IPS-15b (cell line): ENCODE measurements around the gene RCOR3.

Experiments used
- H3K27me3 ChIP-seq: one replicate; pipeline ENCODE4 v1.6.1; 2013; ENCODE audit warnings: low read length; ENCODE audit not compliant: control insufficient read depth, insufficient read depth
- H3K36me3 ChIP-seq: one replicate; pipeline ENCODE4 v1.6.1; 2013; ENCODE audit warnings: low read length; ENCODE audit not compliant: control insufficient read depth, insufficient read depth
- H3K4me1 ChIP-seq: one replicate; pipeline ENCODE4 v1.6.1; 2013; ENCODE audit warnings: mild to moderate bottlenecking, low read length; ENCODE audit not compliant: control insufficient read depth, insufficient read depth
- H3K4me3 ChIP-seq: one replicate; pipeline ENCODE4 v1.5.1; 2013; ENCODE audit warnings: low read depth, low read length
- H3K9ac ChIP-seq: one replicate; pipeline ENCODE4 v1.6.1; 2013; ENCODE audit warnings: low read depth, mild to moderate bottlenecking, low read length
- H3K9me3 ChIP-seq: one replicate; pipeline ENCODE4 v1.6.1; 2013; ENCODE audit warnings: mild to moderate bottlenecking, low read length; ENCODE audit not compliant: control insufficient read depth, insufficient read depth

The RCOR3 gene

DNA sequence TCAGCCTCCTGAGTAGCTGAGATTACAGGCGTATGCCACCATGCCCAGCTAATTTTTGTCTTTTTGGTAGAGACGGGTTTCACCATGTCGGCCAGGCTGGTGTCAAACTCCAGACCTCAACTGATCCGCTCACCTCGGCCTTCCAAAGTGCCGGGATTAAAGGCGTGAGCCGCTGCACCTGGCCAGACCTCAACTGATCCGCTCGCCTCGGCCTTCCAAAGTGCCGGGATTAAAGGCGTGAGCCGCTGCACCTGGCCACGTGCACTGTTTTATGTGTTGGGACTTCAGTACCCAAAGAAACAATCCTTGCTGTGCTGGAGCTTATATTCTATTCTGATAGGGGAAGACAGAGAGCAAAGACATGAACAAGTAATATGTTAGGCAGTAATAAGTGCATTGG, 77.6 kb downstream of the RCOR3 start:
- H3K27me3 ChIP-seq: no peaks in the 10 kb centered on the region
- H3K36me3 ChIP-seq: no peaks in the 10 kb centered on the region
- no peak overlapping the region for H3K9ac ChIP-seq
- H3K4me3 ChIP-seq: no peak overlapping the region
- no peaks in the 10 kb centered on the region for H3K9me3 ChIP-seq
- H3K4me1 ChIP-seq: peaks cover 3% of the 10 kb centered on the region

DNA sequence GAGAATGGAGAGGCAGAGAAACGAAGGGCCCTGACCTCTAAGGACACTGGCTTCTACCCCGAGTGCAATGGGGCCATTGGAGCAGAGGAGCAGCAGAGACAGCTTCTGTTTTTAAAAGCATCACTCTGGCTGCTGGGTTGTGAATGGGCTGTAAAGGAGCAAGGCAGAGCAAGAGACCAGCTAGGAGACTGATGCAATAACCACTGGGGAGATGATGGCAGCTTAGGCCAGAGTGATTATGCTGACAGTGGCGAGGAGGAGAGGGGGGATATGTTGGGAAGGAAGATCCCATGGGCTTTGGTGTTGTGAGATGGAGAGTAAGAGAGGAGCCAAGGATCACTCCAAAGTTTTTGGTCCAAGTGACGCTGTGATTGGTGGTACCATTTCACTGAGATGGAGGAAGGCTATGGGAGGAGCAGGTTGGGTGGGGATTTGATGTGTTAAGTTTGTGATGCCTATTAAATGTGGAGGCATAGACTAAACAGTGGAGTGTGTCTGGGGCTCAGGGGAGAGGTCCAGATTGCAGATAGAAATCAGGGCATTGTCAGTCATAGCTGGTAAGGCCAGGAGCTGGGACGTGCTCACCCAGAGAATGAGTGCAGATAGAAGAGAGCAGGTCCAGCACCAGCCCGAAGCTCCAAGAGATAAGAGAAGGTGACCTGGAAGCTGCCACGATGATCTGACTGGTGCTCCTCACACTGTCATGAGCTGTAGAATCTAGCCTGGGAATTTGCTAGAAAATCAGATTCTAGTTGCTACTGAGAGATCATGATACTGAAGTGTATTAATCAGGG, 78.5 kb downstream of the RCOR3 start:
- Histone ChIP-seq H3K9ac (no peak overlapping the region), H3K9me3 (no peaks in the 10 kb centered on the region), H3K4me1 (no peaks in the 10 kb centered on the region), H3K36me3 (no peaks in the 10 kb centered on the region), H3K4me3 (no peak overlapping the region), H3K27me3 (no peaks in the 10 kb centered on the region)

DNA sequence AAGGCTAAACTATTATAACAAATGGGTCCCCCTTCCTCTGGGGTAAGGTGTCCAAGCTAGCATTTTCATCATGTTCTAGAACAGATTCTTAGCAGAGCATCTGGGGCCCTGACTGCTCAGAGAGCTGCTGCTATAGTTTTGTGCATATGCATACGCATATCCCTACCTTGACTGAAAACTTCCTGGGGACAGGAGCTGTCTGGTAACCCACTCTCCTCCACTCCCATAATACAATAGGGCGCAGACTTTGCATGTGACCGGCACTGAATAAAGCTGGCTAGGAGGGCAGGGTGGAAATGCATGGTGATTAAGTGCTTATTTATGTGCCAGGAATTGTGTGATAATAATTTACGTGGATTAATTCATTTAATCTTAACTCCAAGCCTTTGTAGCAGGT, 79.1 kb downstream of the RCOR3 start:
- no peaks in the 10 kb centered on the region for H3K4me1 ChIP-seq

GRCh38 chr1:211339631-211340041, 80.5 kb downstream of the RCOR3 start:
- Histone ChIP-seq H3K4me1 (no peaks in the 10 kb centered on the region), H3K9ac (no peak overlapping the region), H3K27me3 (no peaks in the 10 kb centered on the region), H3K4me3 (no peak overlapping the region), H3K9me3 (no peaks in the 10 kb centered on the region), H3K36me3 (no peaks in the 10 kb centered on the region)

More for the DNA sequence above, 79.1 kb downstream of the RCOR3 start:
- Histone ChIP-seq H3K27me3 (no peaks in the 10 kb centered on the region), H3K4me3 (no peak overlapping the region), H3K9ac (no peak overlapping the region), H3K9me3 (no peaks in the 10 kb centered on the region), H3K36me3 (no peaks in the 10 kb centered on the region)

- Histone ChIP-seq H3K27me3 (no peaks in the 10 kb centered on the region), H3K4me3 (no peak overlapping the region), H3K9ac (no peak overlapping the region), H3K4me1 (peaks cover 4% of the 10 kb centered on the region), H3K9me3 (no peaks in the 10 kb centered on the region), H3K36me3 (no peaks in the 10 kb centered on the region)
Observed at GRCh38 chr1:211340622-211341507, 81.7 kb downstream of the RCOR3 start.

GRCh38 chr1:211341999-211342398, 82.8 kb downstream of the RCOR3 start:
- Histone ChIP-seq H3K4me1 (peaks cover 8% of the 10 kb centered on the region), H3K9me3 (no peaks in the 10 kb centered on the region), H3K4me3 (no peak overlapping the region), H3K27me3 (no peaks in the 10 kb centered on the region), H3K9ac (no peak overlapping the region), H3K36me3 (no peaks in the 10 kb centered on the region)

DNA sequence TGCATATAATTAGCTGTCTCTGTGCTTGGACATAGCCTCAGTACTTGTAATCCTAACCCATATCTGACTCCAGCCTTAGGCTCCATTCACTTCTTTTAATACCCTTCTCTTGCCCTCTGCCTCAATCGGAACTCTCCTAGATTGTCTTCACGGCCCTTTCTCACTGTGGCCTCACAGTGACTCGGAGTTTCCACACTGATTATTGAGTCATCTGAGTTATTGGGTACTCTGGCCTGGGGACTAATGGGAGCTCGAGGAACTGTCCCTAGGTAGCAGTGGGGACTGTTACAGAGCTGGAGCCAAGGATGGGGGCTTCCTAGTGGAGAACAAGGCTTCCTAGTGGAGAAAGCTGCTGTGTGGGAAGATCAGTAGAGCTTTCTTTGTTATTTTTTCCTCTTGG, 84.4 kb downstream of the RCOR3 start:
- H3K9me3 ChIP-seq: no peaks in the 10 kb centered on the region
- H3K4me1 ChIP-seq: peaks cover 8% of the 10 kb centered on the region
- no peaks in the 10 kb centered on the region for H3K36me3 ChIP-seq

DNA sequence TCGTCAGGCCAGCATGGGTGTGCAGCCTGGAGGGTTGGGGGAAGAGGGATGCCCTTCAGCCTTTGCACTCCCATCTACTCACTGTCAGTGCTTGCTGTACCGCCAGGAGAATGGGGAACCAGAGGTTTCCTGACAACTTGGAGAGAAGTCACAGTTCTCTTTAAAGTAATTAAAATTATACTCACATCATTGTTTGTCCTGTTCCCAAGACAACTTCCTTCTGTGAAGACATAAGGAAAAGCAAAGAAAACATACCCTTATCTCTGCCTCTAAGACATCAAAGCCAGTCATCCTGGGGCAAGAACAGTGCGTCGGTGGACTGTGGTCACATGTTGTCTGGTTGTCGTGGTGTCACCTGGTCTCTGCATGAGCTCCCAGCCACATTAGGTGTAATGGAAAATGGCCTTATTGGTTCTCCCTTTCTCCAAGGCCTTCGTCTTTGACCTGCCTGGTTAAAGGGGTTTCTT, 85.0 kb downstream of the RCOR3 start:
- peaks cover 8% of the 10 kb centered on the region for H3K4me1 ChIP-seq
- H3K4me3 ChIP-seq: no peak overlapping the region
- H3K9me3 ChIP-seq: no peaks in the 10 kb centered on the region
- H3K36me3 ChIP-seq: no peaks in the 10 kb centered on the region
- no peaks in the 10 kb centered on the region for H3K27me3 ChIP-seq
- no peak overlapping the region for H3K9ac ChIP-seq

More for the DNA sequence above, 84.4 kb downstream of the RCOR3 start:
- Histone ChIP-seq H3K9ac (no peak overlapping the region), H3K27me3 (no peaks in the 10 kb centered on the region), H3K4me3 (no peak overlapping the region)

GRCh38 chr1:211345719-211346118, 86.6 kb downstream of the RCOR3 start:
- H3K4me3 ChIP-seq: peak overlapping the region; percentile 4
- no peak overlapping the region for H3K9ac ChIP-seq
- H3K36me3 ChIP-seq: no peaks in the 10 kb centered on the region
- H3K9me3 ChIP-seq: no peaks in the 10 kb centered on the region
- no peaks in the 10 kb centered on the region for H3K27me3 ChIP-seq
- H3K4me1 ChIP-seq: peaks cover 8% of the 10 kb centered on the region

- H3K9ac ChIP-seq: no peak overlapping the region
Observed at GRCh38 chr1:211347077-211347844, 88.1 kb downstream of the RCOR3 start.

DNA sequence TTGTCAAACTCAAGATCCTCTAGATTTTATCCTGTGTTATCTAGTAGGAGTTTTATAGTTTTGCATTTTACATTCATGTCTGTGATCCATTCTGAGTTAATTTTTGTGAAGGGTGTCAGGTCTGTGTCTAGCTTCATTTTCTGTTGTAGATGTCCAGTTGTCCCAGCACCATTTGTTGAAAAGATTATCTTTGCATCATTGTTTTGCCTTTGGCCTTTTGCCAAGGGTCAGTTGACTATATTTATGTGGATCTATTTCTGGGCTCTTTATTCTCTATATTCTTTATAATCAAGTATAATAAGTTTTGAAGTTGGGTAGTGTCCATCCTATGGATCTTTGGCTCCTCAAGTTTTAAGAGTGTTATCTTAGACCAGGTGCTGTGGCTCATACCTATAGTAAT, 89.4 kb downstream of the RCOR3 start:
- Histone ChIP-seq H3K9me3 (peaks cover 3% of the 10 kb centered on the region), H3K4me1 (peaks cover 8% of the 10 kb centered on the region), H3K36me3 (no peaks in the 10 kb centered on the region), H3K27me3 (no peaks in the 10 kb centered on the region), H3K9ac (no peak overlapping the region), H3K4me3 (no peak overlapping the region)

More at GRCh38 chr1:211347077-211347844, 88.1 kb downstream of the RCOR3 start:
- Histone ChIP-seq H3K36me3 (no peaks in the 10 kb centered on the region), H3K27me3 (no peaks in the 10 kb centered on the region), H3K9me3 (peaks cover 3% of the 10 kb centered on the region), H3K4me3 (no peak overlapping the region), H3K4me1 (peaks cover 8% of the 10 kb centered on the region)
